Loucy (cell line): ENCODE measurements around the gene SLC15A1.

ENCODE experiments used
- EZH2phosphoT487 ChIP-seq: fragments of 200-600 bp; IDR thresholded peaks from 2 replicates; pipeline ENCODE4 v1.6.1; 2018; ENCODE audit warnings: antibody characterized with exemption, mild to moderate bottlenecking, moderate library complexity, borderline replicate concordance
- TF ChIP-seq, protein P1 (sequence below): fragments of 200-600 bp; sonication (generic); conservative IDR thresholded peaks from 2 replicates; pipeline ENCODE4 v1.5.1; 2014; ENCODE audit warnings: mild to moderate bottlenecking, antibody characterized with exemption, low read length

GRCh38 chr13:98675066-98675465 lies 77.4 kb downstream of the SLC15A1 start:
- TF ChIP-seq, protein P1, sequence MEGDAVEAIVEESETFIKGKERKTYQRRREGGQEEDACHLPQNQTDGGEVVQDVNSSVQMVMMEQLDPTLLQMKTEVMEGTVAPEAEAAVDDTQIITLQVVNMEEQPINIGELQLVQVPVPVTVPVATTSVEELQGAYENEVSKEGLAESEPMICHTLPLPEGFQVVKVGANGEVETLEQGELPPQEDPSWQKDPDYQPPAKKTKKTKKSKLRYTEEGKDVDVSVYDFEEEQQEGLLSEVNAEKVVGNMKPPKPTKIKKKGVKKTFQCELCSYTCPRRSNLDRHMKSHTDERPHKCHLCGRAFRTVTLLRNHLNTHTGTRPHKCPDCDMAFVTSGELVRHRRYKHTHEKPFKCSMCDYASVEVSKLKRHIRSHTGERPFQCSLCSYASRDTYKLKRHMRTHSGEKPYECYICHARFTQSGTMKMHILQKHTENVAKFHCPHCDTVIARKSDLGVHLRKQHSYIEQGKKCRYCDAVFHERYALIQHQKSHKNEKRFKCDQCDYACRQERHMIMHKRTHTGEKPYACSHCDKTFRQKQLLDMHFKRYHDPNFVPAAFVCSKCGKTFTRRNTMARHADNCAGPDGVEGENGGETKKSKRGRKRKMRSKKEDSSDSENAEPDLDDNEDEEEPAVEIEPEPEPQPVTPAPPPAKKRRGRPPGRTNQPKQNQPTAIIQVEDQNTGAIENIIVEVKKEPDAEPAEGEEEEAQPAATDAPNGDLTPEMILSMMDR = no peak
- TF ChIP-seq EZH2phosphoT487 = no peak
